ENCODE measurements around the gene HMCN2.

DNA sequence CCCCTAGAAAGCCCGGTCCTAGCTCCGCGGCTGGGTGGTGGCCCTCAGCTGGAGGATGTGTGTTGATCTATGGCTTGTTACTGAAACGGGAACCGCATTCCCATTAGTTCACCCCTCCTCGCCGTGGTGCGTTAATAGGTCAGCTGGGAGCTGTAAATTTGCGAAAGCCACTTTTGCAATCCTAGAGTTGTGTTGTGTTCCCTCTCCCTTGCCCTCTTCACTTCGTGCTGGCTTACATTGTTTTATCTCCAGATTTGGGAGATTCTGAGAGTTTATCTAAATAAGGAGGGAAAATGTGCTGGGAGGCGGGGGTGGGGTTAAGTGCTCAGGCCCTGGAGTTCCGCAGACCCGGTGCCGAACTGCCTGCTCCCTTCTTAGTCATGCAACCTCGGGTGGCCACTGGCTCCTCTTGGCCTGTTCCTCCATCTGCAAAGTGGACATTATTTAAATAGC lies 62.8 kb downstream of the HMCN2 start:
- TF ChIP-seq, protein P1, sequence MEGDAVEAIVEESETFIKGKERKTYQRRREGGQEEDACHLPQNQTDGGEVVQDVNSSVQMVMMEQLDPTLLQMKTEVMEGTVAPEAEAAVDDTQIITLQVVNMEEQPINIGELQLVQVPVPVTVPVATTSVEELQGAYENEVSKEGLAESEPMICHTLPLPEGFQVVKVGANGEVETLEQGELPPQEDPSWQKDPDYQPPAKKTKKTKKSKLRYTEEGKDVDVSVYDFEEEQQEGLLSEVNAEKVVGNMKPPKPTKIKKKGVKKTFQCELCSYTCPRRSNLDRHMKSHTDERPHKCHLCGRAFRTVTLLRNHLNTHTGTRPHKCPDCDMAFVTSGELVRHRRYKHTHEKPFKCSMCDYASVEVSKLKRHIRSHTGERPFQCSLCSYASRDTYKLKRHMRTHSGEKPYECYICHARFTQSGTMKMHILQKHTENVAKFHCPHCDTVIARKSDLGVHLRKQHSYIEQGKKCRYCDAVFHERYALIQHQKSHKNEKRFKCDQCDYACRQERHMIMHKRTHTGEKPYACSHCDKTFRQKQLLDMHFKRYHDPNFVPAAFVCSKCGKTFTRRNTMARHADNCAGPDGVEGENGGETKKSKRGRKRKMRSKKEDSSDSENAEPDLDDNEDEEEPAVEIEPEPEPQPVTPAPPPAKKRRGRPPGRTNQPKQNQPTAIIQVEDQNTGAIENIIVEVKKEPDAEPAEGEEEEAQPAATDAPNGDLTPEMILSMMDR (IDR thresholded peaks at IDR 0.05; ENCODE audit: low read depth, low read length, missing input control): no peak
- no peak for TF ChIP-seq TAF1 (conservative IDR thresholded peaks at IDR 0.05)
- TF ChIP-seq, protein P2, sequence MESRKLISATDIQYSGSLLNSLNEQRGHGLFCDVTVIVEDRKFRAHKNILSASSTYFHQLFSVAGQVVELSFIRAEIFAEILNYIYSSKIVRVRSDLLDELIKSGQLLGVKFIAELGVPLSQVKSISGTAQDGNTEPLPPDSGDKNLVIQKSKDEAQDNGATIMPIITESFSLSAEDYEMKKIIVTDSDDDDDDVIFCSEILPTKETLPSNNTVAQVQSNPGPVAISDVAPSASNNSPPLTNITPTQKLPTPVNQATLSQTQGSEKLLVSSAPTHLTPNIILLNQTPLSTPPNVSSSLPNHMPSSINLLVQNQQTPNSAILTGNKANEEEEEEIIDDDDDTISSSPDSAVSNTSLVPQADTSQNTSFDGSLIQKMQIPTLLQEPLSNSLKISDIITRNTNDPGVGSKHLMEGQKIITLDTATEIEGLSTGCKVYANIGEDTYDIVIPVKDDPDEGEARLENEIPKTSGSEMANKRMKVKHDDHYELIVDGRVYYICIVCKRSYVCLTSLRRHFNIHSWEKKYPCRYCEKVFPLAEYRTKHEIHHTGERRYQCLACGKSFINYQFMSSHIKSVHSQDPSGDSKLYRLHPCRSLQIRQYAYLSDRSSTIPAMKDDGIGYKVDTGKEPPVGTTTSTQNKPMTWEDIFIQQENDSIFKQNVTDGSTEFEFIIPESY (IDR thresholded peaks at IDR 0.05): no peak
- TF ChIP-seq, protein P3, sequence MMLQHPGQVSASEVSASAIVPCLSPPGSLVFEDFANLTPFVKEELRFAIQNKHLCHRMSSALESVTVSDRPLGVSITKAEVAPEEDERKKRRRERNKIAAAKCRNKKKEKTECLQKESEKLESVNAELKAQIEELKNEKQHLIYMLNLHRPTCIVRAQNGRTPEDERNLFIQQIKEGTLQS (IDR thresholded peaks at IDR 0.05): no peak
- TF ChIP-seq JUND (IDR thresholded peaks at IDR 0.05): no peak
- TF ChIP-seq GABPA (IDR thresholded peaks at IDR 0.05 in 1 of 2, conservative IDR thresholded peaks at IDR 0.05 in 1 of 2): no peak

All from liver (tissue), 3 donors.